OCI-LY3 (cell line): ENCODE measurements around the gene HIBCH.

Source experiments
- H2AFZ ChIP-seq: fragments of 200-600, 300-600 bp; shearing (Covaris generic); 2 replicates; pipeline ENCODE4 v1.6.0; 2014; ENCODE audit warnings: antibody characterized with exemption, low read depth, low read length
- H3K27ac ChIP-seq: fragments of 200-600, 300-600 bp; sonication (generic); 2 replicates; pipeline ENCODE4 v1.5.1; 2014; ENCODE audit warnings: mild to moderate bottlenecking, low read length, moderate library complexity, mixed read lengths
- H3K27me3 ChIP-seq: fragments of 200-600, 300-600 bp; sonication (generic); 2 replicates; pipeline ENCODE4 v1.6.1; 2014; ENCODE audit warnings: low read depth, low read length, mixed read lengths
- H3K36me3 ChIP-seq: fragments of 200-600, 300-600 bp; sonication (generic); replicated peaks from 2 replicates; pipeline ENCODE3; 2014; ENCODE audit warnings: low read depth, low read length, mixed read lengths
- H3K4me1 ChIP-seq: fragments of 300-600, 200-600 bp; sonication (generic); 2 replicates; pipeline ENCODE4 v1.6.1; 2014; ENCODE audit warnings: low read length, mixed read lengths
- H3K4me2 ChIP-seq: fragments of 200-600, 300-600 bp; sonication (generic); 2 replicates; pipeline ENCODE4 v1.6.1; 2014; ENCODE audit warnings: low read length, mixed read lengths
- H3K4me3 ChIP-seq: fragments of 300-600, 200-600 bp; sonication (generic); 2 replicates; pipeline ENCODE4 v1.5.1; 2014; ENCODE audit warnings: antibody characterized with exemption, mild to moderate bottlenecking, low read length, moderate library complexity
- H3K79me2 ChIP-seq: fragments of 300-600, 200-600 bp; shearing (Covaris generic); 2 replicates; pipeline ENCODE4 v1.6.1; 2014; ENCODE audit warnings: mild to moderate bottlenecking, low read length, mixed read lengths
- H3K9ac ChIP-seq: fragments of 300-600, 200-600 bp; shearing (Covaris generic); 2 replicates; pipeline ENCODE4 v1.6.0; 2014; ENCODE audit warnings: mild to moderate bottlenecking, low read length, moderate library complexity
- H3K9me3 ChIP-seq: fragments of 200-600, 300-600 bp; shearing (Covaris generic); 2 replicates; pipeline ENCODE4 v1.6.1; 2014; ENCODE audit warnings: low read length, mixed read lengths; ENCODE audit not compliant: insufficient read depth
- H4K20me1 ChIP-seq: fragments of 200-600, 300-600 bp; sonication (generic); 2 replicates; pipeline ENCODE4 v1.6.1; 2016; ENCODE audit warnings: low read length, mixed read lengths; ENCODE audit not compliant: insufficient read depth
- CTCF ChIP-seq: fragments of 200-600, 300-600 bp; sonication (generic); IDR thresholded peaks from 2 replicates; pipeline ENCODE4 v1.5.1; 2014; ENCODE audit warnings: antibody characterized with exemption, low read length, low read depth
- EZH2phosphoT487 ChIP-seq: fragments of 200-600 bp; shearing (Covaris generic); IDR thresholded peaks from 2 replicates; pipeline ENCODE4 v1.6.1; 2018; ENCODE audit warnings: antibody characterized with exemption, mixed run types, low read depth

The HIBCH gene

GRCh38 chr2:190308031-190308430 is 11.6 kb downstream of the HIBCH start:
- H3K79me2 ChIP-seq: no peaks in the 10 kb centered on the region
- H3K36me3 ChIP-seq: no peaks in the 10 kb centered on the region

GRCh38 chr2:190304404-190304803 is 15.2 kb downstream of the HIBCH start:
- Histone ChIP-seq H4K20me1 (no peaks in the 10 kb centered on the region), H2AFZ (no peak overlapping the region), H3K9me3 (no peaks in the 10 kb centered on the region), H3K27me3 (no peaks in the 10 kb centered on the region), H3K79me2 (no peaks in the 10 kb centered on the region), H3K4me1 (peaks cover 6% of the 10 kb centered on the region), H3K27ac (no peak overlapping the region), H3K4me2 (peak overlapping the region; percentile 24; the same call in 1 of the 2 replicates), H3K36me3 (peaks cover 3% of the 10 kb centered on the region), H3K4me3 (no peak overlapping the region), H3K9ac (no peak overlapping the region)
- TF ChIP-seq CTCF: no peak
- TF ChIP-seq EZH2phosphoT487: no peak

More at GRCh38 chr2:190308031-190308430, 11.6 kb downstream of the HIBCH start:
- Histone ChIP-seq H3K4me2 (no peak overlapping the region), H4K20me1 (no peaks in the 10 kb centered on the region), H3K4me3 (no peak overlapping the region), H3K9me3 (no peaks in the 10 kb centered on the region), H3K4me1 (peaks cover 6% of the 10 kb centered on the region), H3K27me3 (no peaks in the 10 kb centered on the region), H2AFZ (no peak overlapping the region), H3K9ac (no peak overlapping the region), H3K27ac (no peak overlapping the region)
- no peak for TF ChIP-seq EZH2phosphoT487
- TF ChIP-seq CTCF: no peak

- H3K27me3 ChIP-seq: no peaks in the 10 kb centered on the region
- H3K79me2 ChIP-seq: no peaks in the 10 kb centered on the region
- no peak for TF ChIP-seq EZH2phosphoT487
- TF ChIP-seq CTCF: no peak
- no peak overlapping the region for H3K27ac ChIP-seq
- H3K4me2 ChIP-seq: no peak overlapping the region
- H2AFZ ChIP-seq: no peak overlapping the region
- H3K9ac ChIP-seq: no peak overlapping the region
- H3K4me3 ChIP-seq: no peak overlapping the region
- H4K20me1 ChIP-seq: no peaks in the 10 kb centered on the region
- peaks cover 3% of the 10 kb centered on the region for H3K36me3 ChIP-seq
- H3K4me1 ChIP-seq: peaks cover 6% of the 10 kb centered on the region
- no peaks in the 10 kb centered on the region for H3K9me3 ChIP-seq
Measured at GRCh38 chr2:190303647-190304046, 16.0 kb downstream of the HIBCH start.

- Histone ChIP-seq H3K4me3 (no peak overlapping the region), H3K36me3 (peaks cover 3% of the 10 kb centered on the region), H3K79me2 (no peaks in the 10 kb centered on the region)
Measured at GRCh38 chr2:190302052-190302451, 17.6 kb downstream of the HIBCH start.

More at GRCh38 chr2:190302052-190302451, 17.6 kb downstream of the HIBCH start:
- no peaks in the 10 kb centered on the region for H4K20me1 ChIP-seq
- no peaks in the 10 kb centered on the region for H3K9me3 ChIP-seq
- H3K27ac ChIP-seq: no peak overlapping the region
- no peak for TF ChIP-seq EZH2phosphoT487
- no peak for TF ChIP-seq CTCF
- H3K27me3 ChIP-seq: no peaks in the 10 kb centered on the region
- no peak overlapping the region for H3K4me2 ChIP-seq
- no peak overlapping the region for H3K9ac ChIP-seq
- peaks cover 6% of the 10 kb centered on the region for H3K4me1 ChIP-seq
- no peak overlapping the region for H2AFZ ChIP-seq
